Endothelial cell (in vitro differentiated cells): ENCODE data around the gene E2F1. TPM values are rescaled to one million over a fixed set of nuclear protein-coding genes. Genes with fewer than 3 reads are reported as not detected.

ENCODE experiments used
- DNase-seq: peaks from one replicate; pipeline ENCODE4 v3.0.0; 2021; ENCODE audit warnings: low spot score
- H3K27ac Mint-ChIP-seq: one replicate; pipeline ENCODE4 v1.8.0; 2021; ENCODE audit warnings: mixed read lengths, inconsistent platforms; ENCODE audit not compliant: unreplicated experiment
- H3K27me3 Mint-ChIP-seq: one replicate; pipeline ENCODE4 v1.8.0; 2021; ENCODE audit warnings: mild to moderate bottlenecking, moderate library complexity, mixed read lengths, inconsistent platforms; ENCODE audit not compliant: unreplicated experiment
- H3K36me3 Mint-ChIP-seq: one replicate; pipeline ENCODE4 v1.8.0; 2021; ENCODE audit warnings: mild to moderate bottlenecking, low read depth, mixed read lengths, inconsistent platforms; ENCODE audit not compliant: unreplicated experiment
- H3K4me1 Mint-ChIP-seq: one replicate; pipeline ENCODE4 v1.8.0; 2021; ENCODE audit warnings: mild to moderate bottlenecking, mixed read lengths, inconsistent platforms; ENCODE audit not compliant: unreplicated experiment
- H3K4me3 Mint-ChIP-seq: one replicate; pipeline ENCODE4 v1.8.0; 2021; ENCODE audit warnings: mild to moderate bottlenecking, mixed read lengths, inconsistent platforms; ENCODE audit not compliant: unreplicated experiment
- H3K9me3 Mint-ChIP-seq: one replicate; pipeline ENCODE4 v1.8.0; 2021; ENCODE audit warnings: mixed read lengths, inconsistent platforms; ENCODE audit not compliant: unreplicated experiment
- total RNA-seq: library from RNA; stranded (reverse); fragmentation: NEBNext Ultra II Directional; extraction: Animal tissue kit (Norgen Biotek cat#: 25700); gene quantifications from one replicate; pipeline ENCODE4 v1.2.1, GENCODE V29; 2021; ENCODE audit not compliant: unreplicated experiment
- TF ChIP-seq, protein P1 (sequence below): fragments of 200-600 bp; sonication (generic); IDR thresholded peaks from one replicate; pipeline ENCODE4 v1.5.0; 2021; ENCODE audit warnings: antibody characterized with exemption; ENCODE audit not compliant: unreplicated experiment

Gene E2F1
- total RNA-seq, 1 donor from 2014 or later = 6.7 TPM

DNA sequence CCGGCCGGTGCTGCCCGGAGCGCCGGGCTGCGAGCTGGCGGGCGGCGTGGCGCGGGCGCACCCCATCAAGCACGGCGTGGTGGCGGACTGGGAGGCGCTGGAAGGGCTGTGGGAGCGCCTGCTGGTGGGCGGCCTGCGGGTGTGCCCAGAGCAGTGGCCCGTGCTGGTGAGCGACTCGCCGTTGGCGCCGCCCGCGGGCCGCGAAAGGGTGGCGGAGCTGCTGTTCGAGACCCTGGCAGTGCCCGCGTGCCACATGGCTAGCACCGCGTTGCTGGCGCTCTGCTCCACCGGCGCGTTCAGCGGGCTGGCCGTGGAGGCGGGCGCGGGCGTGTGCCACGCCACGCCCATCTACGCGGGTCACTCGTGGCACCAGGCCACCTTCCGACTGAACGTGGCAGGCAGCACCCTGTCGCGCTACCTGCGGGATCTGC, 18.9 kb downstream of the E2F1 start:
- Mint-ChIP-seq H3K4me3 (no peak overlapping the region), H3K4me1 (peaks cover 21% of the 10 kb centered on the region), H3K27ac (no peak overlapping the region), H3K9me3 (no peaks in the 10 kb centered on the region), H3K36me3 (peaks cover 6% of the 10 kb centered on the region), H3K27me3 (peaks cover 19% of the 10 kb centered on the region)
- TF ChIP-seq, protein P1, sequence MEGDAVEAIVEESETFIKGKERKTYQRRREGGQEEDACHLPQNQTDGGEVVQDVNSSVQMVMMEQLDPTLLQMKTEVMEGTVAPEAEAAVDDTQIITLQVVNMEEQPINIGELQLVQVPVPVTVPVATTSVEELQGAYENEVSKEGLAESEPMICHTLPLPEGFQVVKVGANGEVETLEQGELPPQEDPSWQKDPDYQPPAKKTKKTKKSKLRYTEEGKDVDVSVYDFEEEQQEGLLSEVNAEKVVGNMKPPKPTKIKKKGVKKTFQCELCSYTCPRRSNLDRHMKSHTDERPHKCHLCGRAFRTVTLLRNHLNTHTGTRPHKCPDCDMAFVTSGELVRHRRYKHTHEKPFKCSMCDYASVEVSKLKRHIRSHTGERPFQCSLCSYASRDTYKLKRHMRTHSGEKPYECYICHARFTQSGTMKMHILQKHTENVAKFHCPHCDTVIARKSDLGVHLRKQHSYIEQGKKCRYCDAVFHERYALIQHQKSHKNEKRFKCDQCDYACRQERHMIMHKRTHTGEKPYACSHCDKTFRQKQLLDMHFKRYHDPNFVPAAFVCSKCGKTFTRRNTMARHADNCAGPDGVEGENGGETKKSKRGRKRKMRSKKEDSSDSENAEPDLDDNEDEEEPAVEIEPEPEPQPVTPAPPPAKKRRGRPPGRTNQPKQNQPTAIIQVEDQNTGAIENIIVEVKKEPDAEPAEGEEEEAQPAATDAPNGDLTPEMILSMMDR = no peak
- no peak for DNase-seq

DNA sequence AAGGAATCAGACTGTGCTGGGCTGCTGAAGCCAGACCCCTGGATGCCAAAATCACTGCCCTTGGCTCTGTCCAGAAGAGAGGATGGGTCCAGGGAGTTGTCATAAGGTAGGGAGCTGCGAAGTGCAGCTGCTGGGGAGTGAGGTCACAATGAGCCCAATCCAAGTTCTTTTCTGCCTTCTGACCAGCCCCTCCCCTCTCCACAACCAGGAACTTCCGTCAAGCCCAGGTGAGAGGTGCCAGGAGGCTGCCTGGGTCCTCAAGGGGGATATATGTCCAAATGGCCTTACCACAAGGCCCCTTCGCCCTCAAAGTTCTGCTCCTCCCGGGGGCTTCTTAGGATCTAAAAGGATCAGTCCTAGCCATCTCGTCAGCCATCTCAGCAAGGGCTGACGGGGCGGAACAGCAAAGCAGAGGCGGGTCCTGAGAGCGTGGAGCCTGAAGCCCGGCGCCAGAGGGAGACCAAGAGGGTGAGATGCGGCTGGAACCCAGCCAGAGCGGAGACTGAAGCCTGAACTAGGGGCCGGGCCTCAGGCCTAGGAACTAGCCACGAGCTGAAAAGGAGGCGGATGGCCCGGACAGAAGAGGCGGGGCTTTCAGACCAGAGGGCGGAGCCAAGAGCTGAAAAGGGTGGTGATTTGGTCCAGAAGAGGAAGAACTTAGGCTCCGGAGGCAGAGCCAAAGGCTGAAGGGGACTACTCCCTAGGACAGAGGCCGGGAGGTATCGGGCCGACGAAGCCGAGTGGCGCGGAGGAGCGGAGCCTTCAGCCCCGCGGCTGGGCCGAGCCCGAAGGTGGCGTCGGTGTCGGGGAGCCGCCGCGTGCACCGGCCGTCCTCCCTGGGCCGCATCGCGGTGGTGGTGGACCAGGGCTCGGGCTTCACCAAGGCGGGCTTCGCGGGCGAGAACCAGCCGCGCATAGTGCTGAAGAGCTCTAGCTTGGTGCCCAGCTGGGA, 19.6 kb downstream of the E2F1 start, which contains the start of gene ACTL10:
Gene ACTL10, plus strand, starts transcription at position 651 of the 952 bp plus-strand sequence. CDS start 555 bp downstream, outside the sequence.
- no peaks in the 10 kb centered on the region for H3K9me3 Mint-ChIP-seq
- H3K4me3 Mint-ChIP-seq = peak within 1 kb of the TSS; percentile 87
- H3K4me1 Mint-ChIP-seq = peaks cover 17% of the 10 kb centered on the region
- DNase-seq = peak; percentile 74
- H3K36me3 Mint-ChIP-seq = peaks cover 6% of the 10 kb centered on the region
- TF ChIP-seq, protein P1 = no peak
- peaks cover 24% of the 10 kb centered on the region for H3K27me3 Mint-ChIP-seq
- H3K27ac Mint-ChIP-seq = no peak within 1 kb of the TSS

DNA sequence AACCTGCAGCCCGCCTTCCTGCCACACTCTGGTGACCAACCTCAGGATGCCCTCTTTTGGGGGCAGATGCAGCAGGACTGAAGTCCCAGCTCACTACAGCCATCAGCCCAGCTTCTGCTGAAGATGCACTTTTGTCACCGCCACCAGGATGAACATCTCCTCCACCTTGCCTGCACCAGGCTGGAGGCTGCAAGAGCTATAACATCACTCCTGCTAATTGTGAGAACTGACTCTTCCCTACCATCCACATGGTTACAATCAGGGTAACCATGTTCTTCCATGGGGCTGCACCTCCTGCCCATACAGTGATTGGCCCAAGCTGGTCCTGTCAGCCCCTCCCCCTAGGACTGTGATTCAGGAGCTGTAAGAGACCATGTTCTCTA, 21.4 kb downstream of the E2F1 start:
- no peak for DNase-seq
- TF ChIP-seq, protein P1 = no peak
- Mint-ChIP-seq H3K4me1 (peaks cover 19% of the 10 kb centered on the region), H3K27ac (no peak overlapping the region), H3K27me3 (peaks cover 31% of the 10 kb centered on the region), H3K9me3 (no peaks in the 10 kb centered on the region), H3K36me3 (peaks cover 6% of the 10 kb centered on the region), H3K4me3 (no peak overlapping the region)

DNA sequence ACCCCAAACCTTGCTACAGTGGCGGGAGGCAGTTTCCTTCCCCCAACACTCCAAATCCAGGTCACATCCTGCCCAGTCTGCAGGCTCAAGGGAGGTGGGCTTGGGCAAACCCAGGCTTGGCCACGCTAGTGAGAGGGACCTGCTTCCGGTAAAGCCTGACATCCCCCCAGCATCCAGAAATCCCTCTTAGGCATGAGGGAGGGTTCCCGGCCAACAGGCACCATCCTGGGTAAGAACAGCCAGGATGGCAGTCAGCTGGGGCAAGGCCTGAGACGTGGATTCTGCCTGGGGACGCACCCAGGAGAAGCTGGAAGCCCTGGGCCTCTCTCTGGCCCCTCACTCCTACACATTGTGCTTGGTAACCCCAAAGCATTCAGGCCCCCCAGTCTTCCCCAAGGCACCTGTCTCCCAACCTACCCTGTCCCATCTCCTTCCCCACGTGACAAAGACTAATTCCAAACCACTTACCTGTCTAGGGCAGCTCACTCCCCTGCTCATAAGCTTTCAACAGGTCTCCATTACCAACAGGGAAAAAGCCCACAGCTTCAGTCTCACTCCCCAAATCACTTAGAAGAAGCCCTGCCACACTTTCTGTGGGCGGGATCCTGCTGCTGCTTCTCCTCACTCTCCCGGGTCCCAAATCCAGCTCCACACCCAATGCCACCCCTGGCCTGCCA, 22.0 kb downstream of the E2F1 start:
- no peak for DNase-seq
- Mint-ChIP-seq H3K36me3 (peaks cover 6% of the 10 kb centered on the region), H3K4me1 (peaks cover 18% of the 10 kb centered on the region), H3K27ac (no peak overlapping the region), H3K9me3 (no peaks in the 10 kb centered on the region), H3K4me3 (peak overlapping the region; percentile 65), H3K27me3 (peaks cover 31% of the 10 kb centered on the region)
- TF ChIP-seq, protein P1 = no peak
